ENCODE data around the gene ALG6. TPM values are rescaled to one million over a fixed set of nuclear protein-coding genes. Genes with fewer than 3 reads are reported as not detected.

ALG6 gene
- total and polyA plus RNA-seq, 2 of the 13 experiments (the other 11 are each of a cell fraction or from before 2014, with no cell fraction given), result 6.8 to 8.1 TPM

- TF ChIP-seq ZNF318 (CRISPR knock-in tag; IDR thresholded peaks at IDR 0.05) (no peak), BRF2 (CRISPR knock-in tag; IDR thresholded peaks at IDR 0.05) (no peak), ARID3A (IDR thresholded peaks at IDR 0.05; ENCODE audit: low read depth, low read length) (no peak), SIX1 (CRISPR knock-in tag; IDR thresholded peaks at IDR 0.05; ENCODE audit: borderline replicate concordance) (no peak), PLRG1 (conservative IDR thresholded peaks at IDR 0.05) (no peak), HDAC6 (IDR thresholded peaks at IDR 0.05; ENCODE audit: low read depth, low read length) (no peak), ZNF800 (CRISPR knock-in tag; IDR thresholded peaks at IDR 0.05) (no peak)
Observed at GRCh38 chr1:63414691-63415365, 47.4 kb downstream of the ALG6 start (continued).
